ENCODE data around the gene E2F7.

Gene E2F7

DNA sequence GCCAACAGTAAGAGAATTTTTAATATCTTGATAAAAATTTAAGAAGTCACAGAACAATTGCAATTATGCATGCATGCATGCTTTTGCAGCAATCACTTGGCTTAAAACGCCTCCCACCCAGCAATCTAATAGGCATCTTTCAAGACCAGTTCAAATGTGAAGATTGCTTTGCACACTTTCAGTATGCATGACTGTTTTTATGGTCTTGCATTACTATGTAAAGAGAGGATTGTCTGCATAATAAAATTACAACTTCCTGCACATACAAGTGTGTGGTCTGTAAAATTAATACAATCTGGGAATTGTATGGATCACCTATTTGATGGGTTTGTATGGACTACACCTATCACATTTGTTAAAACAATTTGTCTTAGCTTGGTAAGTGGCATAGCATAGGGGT, 48.8 kb downstream of the E2F7 start:
- no peak for DNase-seq (ENCODE audit: low spot score)

- DNase-seq (ENCODE audit: low spot score): no peak
Measured at GRCh38 chr12:77013091-77013490, 52.3 kb downstream of the E2F7 start.

- DNase-seq (ENCODE audit: low spot score): peak; percentile 78
Measured at GRCh38 chr12:77010691-77011548, 54.4 kb downstream of the E2F7 start.

GRCh38 chr12:77007476-77007875, 57.9 kb downstream of the E2F7 start:
- DNase-seq (ENCODE audit: low spot score): no peak

DNA sequence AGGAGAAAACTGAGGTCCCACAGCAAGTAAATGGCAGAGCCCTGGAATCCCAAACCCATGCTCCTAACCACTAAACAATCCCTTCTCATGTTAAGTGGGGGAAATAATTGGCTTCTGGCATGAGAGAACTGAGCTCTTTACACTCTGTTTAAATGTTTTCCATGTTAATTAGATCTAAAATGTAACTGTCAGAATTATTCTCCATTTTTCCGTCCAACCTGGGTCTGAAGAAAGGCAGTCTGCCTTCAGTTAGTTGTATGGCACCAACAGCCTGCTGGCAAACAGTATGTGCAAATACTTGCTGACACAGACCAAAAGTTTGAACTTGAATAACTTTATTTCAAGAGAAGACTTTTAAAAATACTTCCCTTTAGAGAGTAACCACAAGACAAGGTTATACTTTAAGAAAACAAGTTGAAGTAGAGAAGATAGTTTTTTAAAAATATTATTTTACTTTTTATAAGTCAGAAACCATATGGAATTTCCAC, 59.7 kb downstream of the E2F7 start:
- no peak for DNase-seq (ENCODE audit: low spot score)

DNA sequence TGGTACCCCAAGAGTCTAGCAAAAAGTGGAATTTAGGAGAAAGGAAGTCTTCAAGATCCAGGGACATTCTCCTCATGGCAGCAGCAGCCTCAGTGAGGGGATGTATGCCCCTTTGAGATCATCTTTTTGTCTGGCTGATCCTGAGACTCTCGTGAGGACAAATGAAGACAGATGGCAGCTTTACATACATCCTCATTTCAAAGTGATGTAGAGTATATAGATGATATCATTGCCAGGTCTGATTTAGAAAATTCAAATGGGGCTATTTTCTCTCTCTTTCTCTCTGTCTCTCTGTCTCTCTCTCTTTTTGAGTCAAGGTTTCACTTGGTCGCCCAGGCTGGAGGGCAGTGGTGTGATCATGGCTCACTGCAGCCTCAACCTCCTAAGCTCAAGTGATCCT, 61.5 kb downstream of the E2F7 start:
- DNase-seq (ENCODE audit: low spot score): no peak

DNA sequence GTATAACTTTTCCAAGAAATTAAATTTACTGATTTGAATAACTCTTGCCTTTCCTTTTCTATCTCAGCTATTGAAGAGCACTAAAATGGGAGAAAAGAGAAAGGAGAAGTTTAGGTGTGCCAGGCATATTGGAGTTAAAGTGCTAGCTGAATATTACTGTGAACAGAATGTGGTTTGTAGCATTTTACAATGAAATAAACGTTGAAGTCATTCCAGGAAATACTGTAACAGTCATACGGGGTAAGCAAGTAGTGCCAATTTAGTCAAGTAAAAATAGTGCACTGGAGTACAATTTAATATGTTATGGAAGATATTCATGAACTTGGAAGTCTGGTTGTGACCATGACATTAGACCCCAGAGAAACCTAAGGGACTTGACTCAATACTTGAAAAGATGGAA, 62.1 kb downstream of the E2F7 start:
- no peak for DNase-seq (ENCODE audit: low spot score)

DNA sequence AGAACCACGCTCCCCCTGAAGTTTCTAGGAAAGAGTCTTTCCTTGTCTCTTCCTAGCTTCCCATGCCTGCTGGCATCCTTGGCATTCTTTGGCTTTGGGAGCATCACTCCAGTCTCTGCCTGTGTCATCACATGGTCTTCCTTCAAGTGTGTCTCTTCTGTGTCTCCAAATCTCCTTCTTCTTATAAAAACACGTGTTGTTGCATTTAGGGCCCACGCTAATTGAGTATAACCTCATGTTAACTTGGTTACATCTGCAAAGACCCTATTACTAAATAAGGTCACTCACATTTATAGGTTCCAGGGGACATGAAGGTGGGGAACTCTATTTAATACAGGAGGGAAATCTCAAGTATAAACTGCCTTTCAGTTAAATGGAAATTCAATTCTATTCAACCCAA, 63.0 kb downstream of the E2F7 start:
- DNase-seq (ENCODE audit: low spot score): no peak

DNA sequence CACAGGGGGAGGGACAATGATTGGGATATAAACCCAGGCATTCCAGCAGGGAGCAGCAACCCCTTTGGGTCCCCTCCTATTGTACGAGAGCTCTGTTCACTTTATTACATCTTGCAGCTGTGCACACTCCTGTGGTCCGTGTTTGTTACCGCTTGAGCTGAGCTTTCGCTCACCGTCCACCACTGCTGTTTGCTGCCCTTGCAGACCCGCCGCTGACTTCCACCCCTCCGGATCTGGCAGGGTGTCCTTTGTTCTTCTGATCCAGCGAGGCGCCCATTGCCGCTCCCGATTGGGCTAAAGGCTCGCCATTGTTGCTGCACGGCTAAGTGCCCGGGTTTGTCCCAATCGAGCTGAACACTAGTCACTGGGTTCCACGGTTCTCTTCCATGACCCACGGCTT, 64.1 kb downstream of the E2F7 start:
- no peak for DNase-seq (ENCODE audit: low spot score)

- no peak for DNase-seq (ENCODE audit: low spot score)
Measured at GRCh38 chr12:76998908-76999556, 66.3 kb downstream of the E2F7 start.

GRCh38 chr12:76998386-76998785, 67.0 kb downstream of the E2F7 start:
- DNase-seq (ENCODE audit: low spot score): no peak

GRCh38 chr12:76997011-76997780, 68.2 kb downstream of the E2F7 start:
- DNase-seq (ENCODE audit: low spot score): no peak

- DNase-seq (ENCODE audit: low spot score): no peak
Measured at GRCh38 chr12:76990716-76991115, 74.7 kb downstream of the E2F7 start.

- no peak for DNase-seq (ENCODE audit: low spot score)
Measured at GRCh38 chr12:76984566-76984965, 80.8 kb downstream of the E2F7 start.

GRCh38 chr12:76983420-76983819, 81.9 kb downstream of the E2F7 start:
- no peak for DNase-seq (ENCODE audit: low spot score)

GRCh38 chr12:76980196-76980595, 85.2 kb downstream of the E2F7 start:
- DNase-seq (ENCODE audit: low spot score): no peak

GRCh38 chr12:76976777-76977382, 88.5 kb downstream of the E2F7 start:
- no peak for DNase-seq (ENCODE audit: low spot score)

All from RKO (cell line).